Hematopoietic multipotent progenitor cell treated with erythropoietin and hydrocortisone succinate and interleukin-3 and kit ligand, for 4 days (in vitro differentiated cells): ENCODE results near the gene ARHGAP35.
"Not testable (repeated sequence)": the region's sequence is repeated elsewhere in the genome, so short reads cannot be mapped to it uniquely, and the experiment has no call there.

Experiments used
- DNase-seq: peaks from one replicate; pipeline ENCODE4 v3.0.0-alpha.2; 2015

ARHGAP35 gene

DNA sequence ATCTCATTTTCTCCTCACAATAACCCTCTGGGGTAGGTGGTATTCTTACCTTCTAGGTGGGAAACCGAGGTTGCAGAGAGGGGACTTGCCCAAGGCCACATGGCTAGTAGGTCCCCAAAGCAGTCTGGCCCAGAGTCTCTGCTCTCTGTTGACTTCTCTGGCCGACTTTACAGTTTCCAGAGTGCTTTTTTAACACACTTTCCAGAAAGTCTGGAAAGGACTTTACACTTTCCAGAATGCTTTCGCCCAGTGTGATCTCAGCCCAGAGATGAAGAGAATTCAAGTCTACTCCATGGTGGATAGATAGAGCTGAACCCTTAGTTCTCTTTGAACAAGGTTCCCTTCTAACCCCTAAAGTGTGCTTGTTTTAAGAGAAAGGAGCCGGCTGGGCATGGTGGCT, 12.2 kb downstream of the ARHGAP35 start:
- no peak for DNase-seq

DNA sequence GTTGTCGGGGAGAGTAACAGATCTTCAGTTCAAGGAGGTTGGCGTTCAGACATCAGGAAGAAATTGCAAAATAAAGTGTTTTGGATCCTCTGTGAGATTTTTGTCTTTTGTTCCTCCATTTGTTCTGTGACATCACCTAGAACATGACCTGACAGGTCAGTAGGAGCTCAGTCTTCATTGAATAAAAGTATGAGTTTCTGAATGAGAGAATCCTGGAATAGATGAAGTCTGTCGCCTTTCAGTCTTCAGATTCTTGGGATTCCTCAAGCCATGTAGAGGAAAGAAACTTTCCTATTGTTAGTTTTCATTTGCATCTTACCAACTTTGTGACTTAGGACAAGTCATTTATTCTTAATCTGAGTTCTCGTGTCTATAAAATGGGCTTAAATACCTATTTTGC, 14.4 kb downstream of the ARHGAP35 start:
- no peak for DNase-seq

DNA sequence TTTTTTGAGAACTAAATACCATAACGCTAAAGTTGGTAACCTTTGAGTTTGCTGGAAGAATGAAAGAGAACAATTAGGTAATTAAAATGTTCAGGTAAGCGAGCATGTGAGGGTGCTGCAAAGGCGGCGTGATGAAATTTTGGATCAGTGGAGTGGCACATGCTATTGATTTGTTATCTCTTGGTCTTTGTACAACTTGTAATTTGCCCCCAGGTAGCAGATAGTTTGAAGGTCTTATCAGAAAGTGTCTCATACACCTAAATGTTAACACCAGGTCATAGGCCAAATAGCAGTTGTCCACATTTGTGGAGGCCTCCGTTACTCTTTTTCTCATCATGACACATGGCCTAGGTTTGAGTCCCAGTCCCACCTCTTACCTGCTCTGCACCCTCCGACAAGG, 14.9 kb downstream of the ARHGAP35 start:
- DNase-seq: no peak

DNA sequence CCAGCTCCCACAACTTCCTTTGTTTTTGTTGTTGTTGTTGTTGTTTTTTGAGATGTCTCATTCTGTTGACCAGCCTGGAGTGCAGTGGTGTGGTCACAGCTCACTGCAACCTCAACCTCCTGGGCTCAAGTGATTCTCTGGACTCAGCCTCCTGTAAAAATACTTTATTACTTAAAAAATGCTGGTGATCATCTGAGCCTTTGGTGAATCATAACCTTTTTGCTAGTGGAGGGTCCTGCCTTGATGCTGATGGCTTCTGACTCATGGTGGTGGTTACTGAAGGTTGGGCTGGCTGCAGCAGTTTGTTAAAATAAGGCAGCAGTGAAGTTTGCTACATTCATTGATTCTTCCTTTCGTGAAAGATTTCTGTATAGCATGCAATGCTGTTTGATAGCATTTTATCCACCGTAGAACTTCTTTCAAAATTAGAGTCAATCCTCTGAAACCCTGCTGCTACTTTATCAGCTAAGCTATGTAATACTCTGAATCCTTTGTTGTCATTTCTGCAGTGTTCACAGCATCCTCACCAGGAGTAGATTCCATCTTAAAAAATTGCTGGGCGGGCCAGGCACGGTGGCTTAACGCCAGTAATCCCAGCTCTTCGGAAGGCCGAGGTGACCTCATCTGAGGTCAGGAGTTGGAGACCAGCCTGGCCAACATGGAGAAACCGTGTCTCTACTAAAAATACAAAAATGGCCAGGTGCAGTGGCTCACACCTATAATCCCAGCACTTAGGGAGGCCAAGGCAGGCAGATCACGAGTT, 18.0 kb downstream of the ARHGAP35 start:
- no peak for DNase-seq

DNA sequence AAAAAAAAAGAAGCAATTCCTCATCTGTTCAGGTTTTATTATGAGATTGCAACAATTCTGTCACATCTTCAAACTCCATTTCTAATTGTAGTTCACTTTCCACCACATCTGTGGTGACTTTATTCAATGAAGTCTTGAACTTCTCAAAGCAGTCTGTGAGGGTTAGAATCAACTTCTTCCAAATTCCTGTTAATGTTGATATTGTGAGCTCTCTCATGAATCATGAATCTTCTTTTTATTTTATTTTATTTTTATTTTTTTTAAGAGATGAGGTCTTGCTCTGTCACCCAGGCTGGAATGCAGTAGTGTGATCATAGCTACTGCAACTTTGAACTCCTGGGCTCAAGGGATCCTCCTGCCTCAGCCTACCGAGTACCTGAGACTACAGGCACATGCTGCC, 19.6 kb downstream of the ARHGAP35 start:
- no peak for DNase-seq

DNA sequence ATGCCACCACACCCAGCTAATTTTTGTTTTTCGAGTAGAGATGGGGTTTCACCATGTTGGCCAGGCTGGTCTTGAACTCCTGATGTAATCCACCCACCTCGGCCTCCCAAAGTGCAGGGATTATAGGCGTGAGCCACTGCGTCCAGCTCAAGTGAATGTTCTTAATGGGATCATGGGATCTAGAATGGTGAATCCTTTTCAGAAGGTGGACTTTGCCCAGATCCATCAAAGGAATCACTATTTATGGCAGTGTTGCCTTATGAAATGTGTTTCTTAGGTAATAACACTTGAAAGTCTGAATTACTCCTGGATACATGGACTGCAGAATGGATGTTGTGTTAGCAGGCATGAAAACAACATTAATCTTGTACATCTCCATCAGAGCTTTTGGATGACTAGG, 20.3 kb downstream of the ARHGAP35 start:
- DNase-seq: no peak

DNA sequence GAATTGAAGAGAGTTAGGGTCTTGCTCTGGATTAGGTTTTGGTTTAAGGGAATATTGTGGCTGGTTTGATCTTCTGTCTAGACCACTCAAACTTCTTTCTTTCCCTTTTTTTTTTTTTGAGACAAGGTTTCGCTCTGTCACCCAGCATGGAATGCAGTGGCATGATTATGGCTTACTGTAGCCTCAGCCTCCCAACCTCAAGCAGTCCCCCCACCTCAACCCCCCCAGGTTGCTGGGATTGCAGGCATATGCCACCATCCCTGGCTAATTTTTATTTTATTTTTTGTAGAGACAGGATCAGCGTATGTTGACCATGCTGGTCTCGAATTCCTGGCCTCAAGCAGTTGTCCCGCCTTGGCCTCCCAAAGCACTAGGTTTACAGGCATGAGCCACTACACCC, 21.2 kb downstream of the ARHGAP35 start:
- DNase-seq: no peak

DNA sequence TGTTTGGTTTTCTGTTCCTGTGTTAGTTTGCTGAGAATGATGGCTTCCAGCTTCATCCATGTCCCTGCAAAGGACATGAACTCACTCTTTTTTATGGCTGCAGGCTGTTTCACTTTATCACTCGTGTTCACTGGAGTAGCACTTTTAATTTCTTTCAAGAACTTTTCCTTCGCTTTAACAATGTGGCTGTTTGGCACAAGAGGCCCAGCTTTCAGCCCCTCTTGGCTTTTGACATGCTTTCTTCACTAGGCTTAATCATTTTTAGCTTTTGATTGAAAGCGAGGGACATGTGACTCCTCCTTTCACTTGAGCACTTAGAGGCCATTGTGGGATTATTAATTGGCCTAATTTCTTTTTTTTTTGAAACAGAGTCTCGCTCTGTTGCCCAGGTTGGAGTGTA, 22.0 kb downstream of the ARHGAP35 start:
- not testable (repeated sequence) for DNase-seq

DNA sequence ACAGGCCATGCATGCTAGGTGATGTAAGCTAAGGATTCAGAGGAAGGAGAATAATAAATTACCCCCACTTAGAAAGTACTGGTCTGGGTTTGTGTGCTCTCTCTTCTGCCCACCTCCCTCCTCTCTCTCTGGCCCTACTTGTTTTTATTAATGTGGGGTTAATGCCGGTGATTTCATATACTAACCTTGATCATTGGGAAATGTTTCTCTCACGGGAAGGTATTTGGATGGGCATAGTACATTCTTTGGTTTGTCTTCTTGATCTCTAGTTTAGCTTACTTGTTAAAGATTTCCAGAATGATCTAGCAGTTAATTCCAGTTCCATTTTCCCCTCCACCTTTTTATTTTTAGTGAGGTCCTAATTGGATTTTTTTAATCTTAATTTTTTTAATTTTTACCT, 24.6 kb downstream of the ARHGAP35 start:
- no peak for DNase-seq

DNA sequence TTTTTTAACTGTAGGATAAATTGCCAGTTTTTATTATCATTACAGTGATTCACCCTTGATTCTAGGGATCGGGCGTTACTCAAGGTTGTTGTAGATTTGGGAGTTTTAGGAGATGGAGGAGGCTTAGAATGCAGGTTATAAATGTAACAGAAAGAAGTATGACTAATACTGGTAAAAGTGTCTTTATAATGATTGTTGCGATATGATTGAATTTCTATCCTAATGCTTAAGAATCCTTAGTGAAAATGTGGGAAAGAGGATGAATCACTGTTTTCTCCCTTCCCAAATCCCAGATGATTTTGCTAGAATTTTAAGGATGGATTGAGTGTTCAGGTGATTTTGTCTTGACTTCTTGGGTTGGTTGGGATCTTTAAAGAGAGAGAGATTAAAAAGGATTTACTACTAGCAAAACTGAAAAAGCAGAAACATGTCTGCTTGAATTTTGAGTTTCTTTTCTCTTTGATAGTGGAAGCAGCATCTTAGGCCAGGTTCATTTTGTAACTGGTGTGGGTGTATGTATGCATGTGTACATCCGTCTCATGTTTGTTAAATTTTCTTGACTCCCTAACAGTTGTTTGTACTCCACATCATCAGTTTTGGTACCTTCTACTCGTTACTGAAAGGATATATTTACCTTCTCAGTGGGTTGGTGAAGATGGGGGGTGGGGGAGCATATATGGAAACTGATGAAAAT, 25.9 kb downstream of the ARHGAP35 start:
- DNase-seq: no peak

DNA sequence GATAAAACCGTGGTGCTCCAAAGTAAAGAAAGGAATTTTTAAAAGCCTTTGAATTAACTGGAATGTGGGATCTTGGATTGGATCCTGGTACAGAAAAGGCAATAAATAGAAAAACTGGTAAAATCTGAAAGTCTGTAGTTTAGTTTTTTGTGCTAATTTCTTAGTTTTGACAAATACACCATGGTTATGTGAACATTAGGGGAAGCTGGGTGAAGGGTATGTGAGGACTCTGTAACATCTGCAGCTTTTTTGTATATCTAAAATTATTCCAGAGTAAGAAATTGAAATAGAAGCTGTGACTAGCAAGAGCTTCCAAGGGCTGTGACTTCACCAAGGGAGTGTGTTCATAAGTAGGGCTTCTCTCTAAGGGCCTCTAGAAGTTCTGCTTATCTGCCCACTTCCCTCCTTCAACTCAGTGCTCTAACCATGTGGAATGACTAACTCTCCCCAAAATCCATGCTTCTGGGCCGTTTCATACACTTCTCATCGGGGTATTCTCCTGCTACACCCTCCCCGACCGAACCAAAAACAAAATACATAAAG, 26.5 kb downstream of the ARHGAP35 start:
- peak; percentile 34 for DNase-seq

DNA sequence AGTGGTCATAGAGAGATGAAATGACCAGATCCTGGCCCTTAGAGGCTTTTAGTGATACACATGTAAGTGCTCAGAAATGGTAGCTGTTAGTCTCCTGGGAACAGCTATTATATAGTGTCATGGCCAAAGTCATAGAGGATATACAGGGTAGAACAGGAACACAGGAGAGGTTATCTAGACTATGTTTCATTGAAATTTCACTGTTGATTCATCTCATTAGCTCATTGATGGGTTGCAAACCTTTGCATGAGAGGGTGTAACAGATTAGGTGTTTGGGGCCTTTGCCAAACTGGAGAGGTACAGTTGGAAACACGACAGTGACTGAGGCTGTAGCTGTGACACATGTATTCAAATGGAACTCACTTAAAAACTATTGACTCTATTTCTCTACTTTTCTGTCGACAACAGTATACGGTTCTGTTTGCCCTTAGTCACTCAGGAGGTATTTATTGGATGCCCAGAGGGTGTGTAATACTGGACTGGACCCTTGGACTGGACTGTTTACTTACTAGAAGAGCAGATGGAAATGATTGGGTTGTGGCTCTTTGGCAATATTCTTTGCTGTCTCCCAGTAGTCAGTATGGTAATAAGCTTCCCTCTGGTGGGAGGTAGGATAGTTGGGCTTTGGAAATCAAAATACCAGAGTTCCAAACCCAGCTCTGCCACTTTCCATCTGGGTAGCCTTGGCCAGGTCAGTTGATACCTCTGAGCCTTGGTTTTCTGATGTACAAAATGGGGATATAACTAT, 29.8 kb downstream of the ARHGAP35 start:
- no peak for DNase-seq

DNA sequence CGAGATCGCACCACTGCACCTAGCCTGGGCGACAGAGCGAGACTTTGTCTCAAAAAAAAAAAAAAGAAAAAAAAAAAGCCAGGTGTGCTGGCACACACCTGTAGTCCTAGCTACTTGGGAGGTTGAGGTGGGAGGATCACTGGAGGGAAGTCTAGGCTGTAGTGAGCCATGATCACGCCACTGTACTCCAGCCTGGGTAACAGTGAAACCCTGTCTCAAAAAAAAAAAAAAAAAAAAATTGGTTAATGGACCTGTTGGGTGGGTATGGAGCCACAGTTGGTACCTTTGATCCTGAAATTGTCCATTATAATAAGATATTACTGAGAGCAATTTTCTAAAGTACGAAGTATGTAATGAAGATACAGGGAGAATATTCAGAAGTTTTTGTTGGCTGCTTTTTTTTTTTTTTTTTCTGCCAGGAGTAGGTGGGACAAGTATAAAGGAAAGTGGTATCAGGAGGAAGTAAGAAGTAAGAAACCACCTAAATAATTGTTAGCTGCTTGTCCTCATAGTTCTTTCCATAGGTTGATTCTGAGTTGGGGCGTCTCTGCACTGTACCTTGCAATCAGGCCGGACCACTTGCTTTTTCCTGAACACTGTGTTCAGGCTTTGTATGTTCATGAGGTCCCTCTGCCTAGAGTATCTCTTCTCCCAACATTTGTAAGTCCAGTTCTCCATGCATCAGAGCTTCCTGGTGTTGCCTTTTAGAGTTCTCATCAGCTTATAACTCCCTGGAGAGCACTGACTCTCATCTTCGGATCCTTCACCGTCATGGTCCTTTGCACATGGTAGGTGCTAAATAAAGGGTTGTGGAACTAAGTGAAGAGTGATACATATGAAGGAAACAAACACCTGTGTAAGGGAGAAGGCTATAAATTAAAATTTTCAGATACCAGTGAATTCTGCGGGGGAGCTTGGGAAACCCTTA, 31.7 kb downstream of the ARHGAP35 start:
- DNase-seq: no peak

DNA sequence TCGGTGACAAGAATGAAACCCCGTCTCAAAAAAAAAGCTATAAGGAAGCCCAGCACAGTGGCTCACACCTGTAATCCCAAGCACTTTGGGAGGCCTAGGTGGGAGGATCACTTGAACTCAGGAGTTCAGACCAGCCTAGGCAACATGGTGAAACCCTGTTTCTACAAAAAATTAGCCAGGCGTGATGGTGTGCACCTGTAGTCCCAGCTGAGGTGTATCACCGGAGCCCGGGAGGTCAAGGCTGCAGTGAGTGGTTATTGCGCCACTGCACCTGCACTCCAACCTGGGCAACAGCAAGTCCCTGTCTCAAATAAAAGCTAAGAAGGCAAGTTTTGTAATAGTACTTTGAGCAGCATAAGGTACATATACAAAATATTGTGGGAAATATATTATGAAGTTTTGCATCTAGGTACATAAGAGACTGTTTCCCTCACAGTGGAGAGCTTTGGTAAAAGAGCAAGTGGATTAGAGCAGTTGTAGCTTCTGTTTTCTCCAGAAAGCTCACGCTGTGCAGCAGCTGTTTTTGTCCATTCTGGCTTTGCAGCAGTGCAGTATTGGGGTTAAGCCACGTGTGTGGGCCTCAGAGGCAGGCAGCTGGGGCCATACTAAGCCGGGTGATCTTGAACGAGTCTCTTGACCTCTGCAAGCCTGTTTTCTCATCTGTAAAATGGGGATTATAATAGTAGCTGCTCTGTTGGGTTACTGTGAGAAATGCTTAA, 35.4 kb downstream of the ARHGAP35 start:
- no peak for DNase-seq

DNA sequence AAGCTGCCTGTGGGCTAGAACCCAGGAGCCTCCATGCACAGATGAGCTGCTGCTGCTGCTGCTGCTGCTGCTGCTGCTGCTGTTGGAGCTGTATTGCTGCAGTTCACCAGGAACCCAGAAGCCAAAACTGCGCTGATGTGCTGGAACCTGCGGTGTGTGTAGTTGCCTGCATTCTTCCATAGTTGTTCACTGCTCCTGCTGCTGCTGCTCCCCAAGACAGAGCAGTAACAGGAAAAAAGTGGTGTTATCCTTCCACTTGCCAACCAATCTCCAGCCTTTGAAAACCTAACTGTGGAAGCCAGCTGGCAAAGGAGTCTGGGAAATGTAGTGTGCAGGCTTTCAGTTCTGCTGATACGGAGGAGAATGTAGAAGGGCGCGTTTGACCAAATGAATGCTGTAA, 37.9 kb downstream of the ARHGAP35 start:
- DNase-seq: no peak

DNA sequence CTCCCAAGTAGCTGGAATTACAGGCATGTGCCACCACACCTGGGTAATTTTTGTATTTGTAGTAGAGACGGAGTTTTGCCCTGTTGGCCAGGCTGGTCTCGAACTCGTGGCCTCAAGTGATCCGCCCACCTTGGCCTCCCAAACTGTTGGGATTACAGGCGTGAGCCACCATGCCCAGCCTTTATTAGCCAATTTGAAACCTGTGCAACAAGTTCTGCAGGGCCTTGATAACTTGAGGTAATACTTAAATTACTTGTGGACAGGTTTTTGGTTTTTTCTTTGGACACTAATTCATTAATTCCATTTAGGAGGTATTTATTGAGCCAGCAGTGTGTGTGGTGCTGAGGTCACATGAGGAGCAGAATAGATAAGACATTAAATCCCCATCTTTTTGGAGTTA, 39.5 kb downstream of the ARHGAP35 start:
- no peak for DNase-seq

DNA sequence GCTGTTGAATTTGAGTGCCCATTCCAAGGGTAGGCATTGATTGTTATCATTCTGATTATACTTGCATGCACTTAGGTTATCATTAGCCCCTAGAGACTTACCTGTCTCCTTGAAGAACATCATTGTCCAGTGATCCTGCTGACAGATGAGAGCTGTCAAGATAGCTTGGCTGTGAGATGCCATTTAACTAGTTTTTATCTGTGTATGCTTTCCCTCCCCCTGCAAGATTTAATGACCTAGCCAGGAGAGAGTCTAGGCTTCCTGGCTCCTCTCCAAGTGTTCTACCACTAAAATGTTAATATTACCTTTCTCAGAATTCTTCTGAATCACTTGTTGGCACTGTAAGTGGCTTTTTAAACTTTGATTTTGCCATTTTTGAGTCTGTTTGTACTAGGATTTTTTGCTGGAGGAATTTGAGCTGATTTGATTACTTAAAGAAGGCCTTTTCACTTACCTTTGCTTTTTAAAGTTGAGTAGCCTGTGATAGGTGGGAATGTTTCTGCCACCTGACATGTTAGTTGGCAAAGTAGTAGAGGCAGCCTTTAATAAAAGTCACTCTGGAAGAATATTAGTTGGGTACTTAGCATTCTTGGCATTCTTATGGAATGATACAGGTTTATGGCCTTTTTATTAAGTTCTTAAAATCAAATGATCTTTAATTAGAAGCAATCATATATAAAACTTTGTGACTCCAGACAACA, 41.1 kb downstream of the ARHGAP35 start:
- DNase-seq: no peak

DNA sequence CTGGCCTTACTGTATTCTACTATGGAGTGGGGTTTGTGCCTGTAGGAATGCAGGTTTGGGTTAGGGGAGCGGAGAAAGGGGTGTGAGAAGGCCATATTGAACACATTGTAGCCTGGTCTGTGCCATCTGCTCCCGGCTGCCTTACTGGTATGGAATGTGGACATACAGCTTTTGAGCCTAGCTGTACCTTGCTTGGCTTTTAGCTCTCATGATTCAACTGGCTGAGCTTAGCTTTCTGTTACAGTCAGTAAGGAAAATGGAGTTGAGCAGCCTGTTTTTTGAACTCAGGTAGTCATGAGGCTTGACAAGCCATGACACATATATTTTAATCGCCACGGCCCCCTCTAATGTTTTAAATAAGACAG, 41.6 kb downstream of the ARHGAP35 start:
- no peak for DNase-seq

DNA sequence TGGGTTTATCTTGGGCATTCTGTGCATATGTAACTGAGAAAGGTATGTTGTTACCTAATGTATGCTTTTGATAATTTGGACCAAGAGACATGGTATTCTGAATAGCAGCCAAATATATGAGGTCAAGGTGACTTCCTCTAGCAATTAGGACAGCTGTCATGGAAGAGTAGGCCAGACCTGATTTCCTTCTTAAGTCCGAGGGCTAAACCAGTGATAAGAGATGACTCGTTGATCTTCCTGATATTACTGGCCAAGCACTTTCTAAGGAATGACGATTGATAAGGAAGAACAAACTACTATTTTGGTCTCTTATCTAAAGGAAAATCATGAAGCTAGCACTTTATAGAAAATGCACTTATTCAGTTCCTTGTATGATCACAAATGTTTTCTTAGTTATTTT, 42.7 kb downstream of the ARHGAP35 start:
- DNase-seq: no peak

DNA sequence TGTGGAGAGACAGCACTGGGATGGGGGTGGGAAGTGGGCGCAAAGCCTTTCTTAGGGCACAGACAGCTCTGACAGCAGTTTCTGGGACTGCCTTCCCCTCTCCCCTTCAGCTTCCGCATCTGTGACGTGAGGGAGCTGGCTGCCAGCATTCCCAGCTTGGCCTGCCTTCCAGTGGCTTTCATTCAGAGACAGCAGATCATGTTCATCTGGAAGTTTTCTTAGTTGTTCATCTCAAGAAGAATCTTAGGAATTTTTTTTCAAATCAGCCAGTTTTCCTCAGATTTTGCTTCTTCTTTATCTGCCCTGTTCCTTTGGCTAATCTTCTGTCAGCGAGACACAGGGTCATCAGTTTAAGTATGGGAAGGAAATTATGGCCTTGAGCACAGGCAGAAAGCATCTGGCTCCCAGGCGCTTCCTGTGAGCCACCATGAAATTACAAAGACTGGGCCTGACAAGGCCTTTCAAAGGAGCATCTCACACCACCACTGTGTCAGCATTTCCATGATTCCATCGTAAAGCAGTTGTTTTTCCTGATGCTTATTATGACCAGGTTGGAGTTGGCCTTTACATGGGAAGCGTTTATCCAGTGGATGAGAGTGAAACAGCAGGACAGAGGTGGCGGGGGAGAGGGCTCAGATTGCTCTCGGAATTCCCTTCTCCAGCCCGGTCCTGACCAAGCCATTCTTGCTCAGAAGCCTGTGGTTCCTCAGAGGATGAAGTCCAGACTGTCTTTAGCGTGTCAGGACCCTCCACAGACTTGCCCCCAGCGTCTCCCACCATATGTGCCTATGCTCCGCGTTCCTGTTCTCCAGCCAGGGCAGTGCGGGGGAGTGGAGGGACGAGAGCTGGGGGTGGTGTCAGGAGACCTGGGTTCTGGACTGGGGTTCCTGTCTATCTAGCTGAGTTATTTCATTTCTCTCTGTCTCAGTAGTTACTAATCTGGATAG, 43.6 kb downstream of the ARHGAP35 start:
- DNase-seq: no peak
